WTC11 (cell line): Measurements from ENCODE around the gene MLLT1. TPM values are rescaled to one million over a fixed set of nuclear protein-coding genes. Genes with fewer than 3 reads are reported as not detected.

Experiments used
- ATAC-seq: fragments of 200-7000 bp; cut with Tn5 transposase; 2 replicates; pipeline ENCODE4 v1.10.0; 2021; ENCODE audit warnings: mild to moderate bottlenecking, moderate library complexity
- CTCF ChIA-PET: fragments of 300-600 bp; sonication (Branson Sonifier 250); formaldehyde crosslinking; loops from one replicate; lab custom pipeline; 2021; ENCODE audit warnings: antibody characterized with exemption; lab: Charles Lee
- POLR2A ChIA-PET: fragments of 350-600 bp; sonication (Branson Sonifier 250); formaldehyde crosslinking; loops from one replicate; lab custom pipeline; 2021; ENCODE audit warnings: antibody characterized with exemption; lab: Charles Lee
- DNase-seq: peaks from one replicate; pipeline ENCODE4 v3.0.0; 2021; ENCODE audit warnings: low spot score
- H3K27ac Mint-ChIP-seq: 2 replicates; pipeline ENCODE4 v1.8.0; 2021; ENCODE audit warnings: mixed read lengths
- H3K27me3 Mint-ChIP-seq: 2 replicates; pipeline ENCODE4 v1.8.0; 2021; ENCODE audit warnings: low read depth, mild to moderate bottlenecking, moderate library complexity, mixed read lengths
- H3K36me3 Mint-ChIP-seq: 2 replicates; pipeline ENCODE4 v1.8.0; 2021; ENCODE audit warnings: mixed read lengths
- H3K4me1 Mint-ChIP-seq: 2 replicates; pipeline ENCODE4 v1.8.0; 2022; ENCODE audit warnings: mixed read lengths
- H3K4me3 Mint-ChIP-seq: 2 replicates; pipeline ENCODE4 v1.8.0; 2021; ENCODE audit warnings: mild to moderate bottlenecking, moderate library complexity, mixed read lengths
- H3K9me3 Mint-ChIP-seq: 2 replicates; pipeline ENCODE4 v1.8.0; 2021; ENCODE audit warnings: mixed read lengths
- AFF4 ChIP-seq: sonication (generic); formaldehyde crosslinking; IDR thresholded peaks from 2 replicates; pipeline ENCODE4 v1.8.1; 2023; ENCODE audit warnings: mild to moderate bottlenecking, missing genetic modification reagents, borderline replicate concordance
- ATF3 ChIP-seq: sonication (generic); formaldehyde crosslinking; conservative IDR thresholded peaks from 2 replicates; pipeline ENCODE4 v1.8.1; 2022; ENCODE audit warnings: mild to moderate bottlenecking, missing genetic modification reagents
- ATF6 ChIP-seq: sonication (generic); formaldehyde crosslinking; IDR thresholded peaks from 2 replicates; pipeline ENCODE4 v1.8.1; 2023; ENCODE audit warnings: mild to moderate bottlenecking, missing genetic modification reagents
- ELF4 ChIP-seq: sonication (generic); formaldehyde crosslinking; IDR thresholded peaks from 2 replicates; pipeline ENCODE4 v1.8.1; 2022; ENCODE audit warnings: low read depth, mild to moderate bottlenecking, moderate library complexity, missing genetic modification reagents
- NFATC4 ChIP-seq: fragments of 250-450 bp; sonication (Bioruptor Pico); IDR thresholded peaks from 2 replicates; pipeline ENCODE4 v1.9.0; 2021; ENCODE audit warnings: mild to moderate bottlenecking
- OVOL2 ChIP-seq: fragments of 250-450 bp; sonication (Bioruptor Pico); IDR thresholded peaks from 2 replicates; pipeline ENCODE4 v1.9.0; 2021; ENCODE audit warnings: mild to moderate bottlenecking, borderline replicate concordance
- TCF7 ChIP-seq: sonication (generic); formaldehyde crosslinking; IDR thresholded peaks from 2 replicates; pipeline ENCODE4 v1.8.0; 2022; ENCODE audit warnings: mild to moderate bottlenecking, low read depth, missing genetic modification reagents, moderate library complexity
- TEAD4 ChIP-seq: sonication (generic); formaldehyde crosslinking; IDR thresholded peaks from 2 replicates; pipeline ENCODE4 v1.8.0; 2022; ENCODE audit warnings: mild to moderate bottlenecking, missing genetic modification reagents
- ZBTB21 ChIP-seq: sonication (generic); formaldehyde crosslinking; IDR thresholded peaks from 2 replicates; pipeline ENCODE4 v1.8.1; 2023; ENCODE audit warnings: mild to moderate bottlenecking, missing genetic modification reagents, borderline replicate concordance
- ZBTB43 ChIP-seq: sonication (generic); formaldehyde crosslinking; IDR thresholded peaks from 2 replicates; pipeline ENCODE4 v1.8.1; 2023; ENCODE audit warnings: mild to moderate bottlenecking, missing genetic modification reagents
- ZNF138 ChIP-seq: sonication (generic); formaldehyde crosslinking; conservative IDR thresholded peaks from 2 replicates; pipeline ENCODE4 v1.8.1; 2022; ENCODE audit warnings: mild to moderate bottlenecking, moderate library complexity, missing genetic modification reagents
- ZNF219 ChIP-seq: sonication (generic); formaldehyde crosslinking; IDR thresholded peaks from 2 replicates; pipeline ENCODE4 v1.8.0; 2023; ENCODE audit warnings: missing genetic modification reagents, mild to moderate bottlenecking, borderline replicate concordance
- ZNF263 ChIP-seq: sonication (generic); formaldehyde crosslinking; IDR thresholded peaks from 2 replicates; pipeline ENCODE4 v1.8.1; 2022; ENCODE audit warnings: low read depth, mild to moderate bottlenecking, moderate library complexity, missing genetic modification reagents
- ZNF532 ChIP-seq: fragments of 250-450 bp; sonication (Bioruptor Pico); IDR thresholded peaks from 2 replicates; pipeline ENCODE4 v1.9.0; 2021; ENCODE audit warnings: mild to moderate bottlenecking, borderline replicate concordance
- total RNA-seq: library from RNA; stranded (reverse); gene quantifications from 3 replicates; pipeline ENCODE4 v1.2.3, GENCODE V29; 2021
- TF ChIP-seq, protein P1 (sequence below): sonication (generic); formaldehyde crosslinking; IDR thresholded peaks from 2 replicates; pipeline ENCODE4 v1.8.0; 2022; ENCODE audit warnings: mild to moderate bottlenecking, missing genetic modification reagents
- TF ChIP-seq, protein P2 (sequence below): fragments of 250-450 bp; sonication (Bioruptor Pico); conservative IDR thresholded peaks from 2 replicates; pipeline ENCODE4 v1.9.0; 2021; ENCODE audit warnings: mild to moderate bottlenecking

Gene MLLT1
- total RNA-seq, 1 experiment from 2014 or later: 58.2 TPM

DNA sequence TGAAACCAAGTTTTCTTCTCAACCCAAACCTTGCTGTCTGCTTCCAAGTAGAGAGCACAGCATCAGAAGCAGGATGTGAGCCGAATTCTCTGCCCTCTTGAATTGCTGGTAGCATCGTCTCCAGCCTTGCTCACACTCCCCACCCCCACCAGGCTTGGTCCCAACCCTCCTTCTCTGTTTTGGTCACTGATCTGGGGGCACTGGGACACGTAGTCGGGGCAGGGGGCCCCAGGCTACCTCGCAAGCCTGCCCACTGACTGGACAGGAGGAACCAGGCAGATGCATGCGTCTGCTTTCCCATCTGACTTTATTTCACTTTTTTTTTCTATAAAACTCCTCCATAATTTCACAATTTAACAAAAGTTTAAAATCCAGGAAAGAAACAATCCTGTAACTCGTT is 69.7 kb downstream of the MLLT1 start:
- TF ChIP-seq, protein P1, sequence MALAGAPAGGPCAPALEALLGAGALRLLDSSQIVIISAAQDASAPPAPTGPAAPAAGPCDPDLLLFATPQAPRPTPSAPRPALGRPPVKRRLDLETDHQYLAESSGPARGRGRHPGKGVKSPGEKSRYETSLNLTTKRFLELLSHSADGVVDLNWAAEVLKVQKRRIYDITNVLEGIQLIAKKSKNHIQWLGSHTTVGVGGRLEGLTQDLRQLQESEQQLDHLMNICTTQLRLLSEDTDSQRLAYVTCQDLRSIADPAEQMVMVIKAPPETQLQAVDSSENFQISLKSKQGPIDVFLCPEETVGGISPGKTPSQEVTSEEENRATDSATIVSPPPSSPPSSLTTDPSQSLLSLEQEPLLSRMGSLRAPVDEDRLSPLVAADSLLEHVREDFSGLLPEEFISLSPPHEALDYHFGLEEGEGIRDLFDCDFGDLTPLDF (CRISPR knock-in tag): no peak
- no peak for TF ChIP-seq ZBTB21 (CRISPR knock-in tag)
- no peak for TF ChIP-seq ATF3 (CRISPR knock-in tag)
- TF ChIP-seq ELF4 (CRISPR knock-in tag): no peak
- TF ChIP-seq NFATC4 (CRISPR knock-in tag): no peak
- TF ChIP-seq ZNF138: no peak
- no peak for TF ChIP-seq ZNF219
- TF ChIP-seq TCF7: no peak
- TF ChIP-seq, protein P2, sequence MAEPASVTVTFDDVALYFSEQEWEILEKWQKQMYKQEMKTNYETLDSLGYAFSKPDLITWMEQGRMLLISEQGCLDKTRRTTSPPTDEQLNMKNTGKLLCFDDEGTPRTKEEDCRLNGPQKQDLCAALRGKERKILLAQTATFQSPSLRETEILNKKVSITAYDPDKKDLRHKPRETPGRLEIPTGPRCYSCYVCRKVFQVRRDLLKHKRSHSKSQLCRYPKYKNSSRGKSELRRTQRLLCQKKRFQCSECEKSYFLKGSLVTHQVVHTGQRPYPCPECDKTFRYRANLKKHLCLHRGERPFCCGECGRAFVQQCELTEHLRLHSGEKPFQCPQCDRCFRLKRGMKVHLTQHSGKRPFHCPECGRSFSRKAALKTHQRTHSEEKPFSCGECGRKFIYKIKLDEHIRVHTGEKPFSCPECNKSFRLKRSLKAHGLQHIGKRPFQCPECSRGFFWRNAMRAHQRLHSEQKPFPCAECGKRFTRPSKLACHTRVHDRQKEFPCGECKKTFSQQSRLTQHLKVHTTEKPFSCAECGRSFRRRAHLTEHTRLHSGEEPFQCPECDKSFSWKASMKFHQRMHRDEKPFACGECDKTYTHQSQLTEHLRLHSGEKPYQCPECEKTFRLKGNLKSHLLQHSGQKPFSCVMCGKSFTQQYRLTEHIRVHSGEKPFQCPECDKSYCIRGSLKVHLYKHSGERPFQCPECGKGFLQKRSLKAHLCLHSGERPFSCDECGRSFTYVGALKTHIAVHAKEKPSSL (CRISPR knock-in tag): no peak
- TF ChIP-seq OVOL2 (CRISPR knock-in tag): no peak
- TF ChIP-seq ZBTB43: no peak
- TF ChIP-seq TEAD4 (CRISPR knock-in tag): no peak
- no peak for TF ChIP-seq ATF6 (CRISPR knock-in tag)
- no peak for TF ChIP-seq ZNF263 (CRISPR knock-in tag)
- no peak for TF ChIP-seq ZNF532 (CRISPR knock-in tag)
- no peak for TF ChIP-seq AFF4
- Mint-ChIP-seq H3K27me3 (peaks cover 4% of the 10 kb centered on the region; the same call in 1 of the 2 replicates), H3K4me3 (no peak overlapping the region), H3K9me3 (no peaks in the 10 kb centered on the region), H3K27ac (no peak overlapping the region), H3K36me3 (peaks cover 5% of the 10 kb centered on the region; the same call in 1 of the 2 replicates), H3K4me1 (no peaks in the 10 kb centered on the region)
- POLR2A ChIA-PET: no interaction called here
- no peak for DNase-seq
- ATAC-seq: no peak
- CTCF ChIA-PET: no interaction called here
